Epithelial cell of esophagus (primary cell): ENCODE data around the gene PRKCI.

ENCODE experiments used
- DNase-seq: peaks from one replicate; pipeline ENCODE4 v3.0.0; 2010; ENCODE audit warnings: low read depth
- H3K4me3 ChIP-seq: 2 replicates; pipeline ENCODE4 v1.5.1; 2011; ENCODE audit warnings: mild to moderate bottlenecking, low read length, control low read depth
- CTCF ChIP-seq: IDR thresholded peaks from 2 replicates; pipeline ENCODE4 v1.5.1; 2011; ENCODE audit warnings: low read depth, mild to moderate bottlenecking, low read length, control low read depth, inconsistent platforms; ENCODE audit not compliant: insufficient read depth; ENCODE audit errors: missing control alignments

The PRKCI gene

GRCh38 chr3:170278627-170279026 lies 56.4 kb downstream of the PRKCI start:
- DNase-seq = no peak
- H3K4me3 ChIP-seq = no peak overlapping the region
- TF ChIP-seq CTCF = no peak

- no peak for DNase-seq
- no peak for TF ChIP-seq CTCF
- H3K4me3 ChIP-seq = no peak overlapping the region
Measured at GRCh38 chr3:170290194-170290593, 68.0 kb downstream of the PRKCI start.

- no peak for DNase-seq
- TF ChIP-seq CTCF = no peak
- H3K4me3 ChIP-seq = no peak overlapping the region
Measured at GRCh38 chr3:170295586-170295985, 73.4 kb downstream of the PRKCI start.

- H3K4me3 ChIP-seq = no peak overlapping the region
- no peak for DNase-seq
- TF ChIP-seq CTCF = no peak
Measured at GRCh38 chr3:170296703-170297102, 74.5 kb downstream of the PRKCI start.

- TF ChIP-seq CTCF = no peak
- peak; percentile 76 for DNase-seq
Measured at GRCh38 chr3:170301405-170301804, 79.2 kb downstream of the PRKCI start.

GRCh38 chr3:170302008-170302407 lies 79.8 kb downstream of the PRKCI start:
- no peak for TF ChIP-seq CTCF
- DNase-seq = peak; percentile 29
- H3K4me3 ChIP-seq = no peak overlapping the region

More at GRCh38 chr3:170301405-170301804, 79.2 kb downstream of the PRKCI start:
- H3K4me3 ChIP-seq = no peak overlapping the region

GRCh38 chr3:170306015-170306414 lies 83.8 kb downstream of the PRKCI start:
- no peak for TF ChIP-seq CTCF
- H3K4me3 ChIP-seq = no peak overlapping the region
- no peak for DNase-seq
